ENCODE data around the gene CNBD2. TPM values are rescaled to one million over a fixed set of nuclear protein-coding genes. Genes with fewer than 3 reads are reported as not detected.

The CNBD2 gene
- total RNA-seq, 2 donors from 2014 or later: 1.0 to 4.0 TPM

DNA sequence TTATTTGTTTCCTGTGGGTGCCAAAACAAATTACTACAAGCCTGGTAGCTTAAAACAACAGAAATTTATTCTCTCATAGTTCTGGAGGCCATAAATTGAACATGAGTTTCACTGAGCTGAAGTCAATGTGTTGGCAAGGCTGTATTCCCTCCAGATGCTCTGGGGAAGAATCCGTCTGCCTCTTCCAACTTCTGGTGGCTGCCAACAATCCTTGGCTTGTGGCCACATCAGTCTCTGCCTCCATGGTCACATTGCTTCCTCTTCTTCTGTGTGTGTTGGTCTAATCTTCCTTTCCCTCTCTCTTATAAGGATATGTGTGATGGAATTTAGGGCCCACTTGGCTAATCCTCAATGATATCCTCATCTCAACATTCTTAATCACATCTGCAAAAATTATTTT lies 93.4 kb downstream of the CNBD2 start:
- DNase-seq (ENCODE audit: low spot score): no peak
- TF ChIP-seq CTCF (IDR thresholded peaks at IDR 0.05): no peak
- peaks cover 0 to 20% of the 10 kb centered on the region in 2 donors for H3K4me1 ChIP-seq
- H3K27me3 ChIP-seq: no peaks in the 10 kb centered on the region
- no peak overlapping the region for H3K27ac ChIP-seq
- H3K9me3 ChIP-seq: no peaks in the 10 kb centered on the region
- H3K36me3 ChIP-seq: no peaks in the 10 kb centered on the region
- no peak overlapping the region for H3K4me3 ChIP-seq

DNA sequence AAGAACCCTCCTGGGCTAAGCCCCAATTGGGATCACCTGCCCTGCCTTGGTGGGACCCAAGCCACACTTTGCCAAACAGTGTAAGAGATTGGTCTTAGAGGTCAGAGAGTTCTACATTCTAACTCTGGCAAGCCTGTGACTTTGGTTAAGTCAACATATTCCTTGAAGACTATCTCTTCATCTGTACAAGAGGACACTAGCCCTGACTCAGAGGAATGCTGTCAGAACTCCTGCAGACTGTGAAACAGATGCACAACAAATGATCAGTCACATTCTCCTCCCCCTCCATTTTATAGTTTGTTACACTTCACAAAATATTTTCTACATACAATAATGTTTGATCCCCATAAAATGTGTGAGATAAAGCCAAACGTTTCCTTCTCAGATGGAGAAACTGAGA lies 94.4 kb downstream of the CNBD2 start:
- H3K27me3 ChIP-seq: no peaks in the 10 kb centered on the region
- H3K36me3 ChIP-seq: no peaks in the 10 kb centered on the region
- no peaks in the 10 kb centered on the region for H3K9me3 ChIP-seq
- H3K27ac ChIP-seq: no peak overlapping the region
- TF ChIP-seq CTCF (IDR thresholded peaks at IDR 0.05): no peak
- no peak overlapping the region for H3K4me3 ChIP-seq
- H3K4me1 ChIP-seq: peaks cover 0 to 20% of the 10 kb centered on the region in 2 donors
- DNase-seq (ENCODE audit: low spot score): no peak

GRCh38 chr20:36063916-36064657 lies 95.7 kb downstream of the CNBD2 start:
- Histone ChIP-seq H3K4me3 (peak overlapping the region; percentile 61 to 71), H3K9me3 (no peaks in the 10 kb centered on the region), H3K27me3 (no peaks in the 10 kb centered on the region), H3K36me3 (no peaks in the 10 kb centered on the region), H3K4me1 (peaks cover 0 to 20% of the 10 kb centered on the region in 2 donors), H3K27ac (peak overlapping the region; percentile 82 to 89)
- DNase-seq (ENCODE audit: low spot score): no peak
- no peak for TF ChIP-seq CTCF (IDR thresholded peaks at IDR 0.05)

GRCh38 chr20:36064658-36065426 lies 96.5 kb downstream of the CNBD2 start:
- Histone ChIP-seq H3K4me1 (peaks cover 0 to 20% of the 10 kb centered on the region in 2 donors), H3K27me3 (no peaks in the 10 kb centered on the region), H3K36me3 (no peaks in the 10 kb centered on the region), H3K27ac (peak overlapping the region; percentile 82 to 89), H3K9me3 (no peaks in the 10 kb centered on the region), H3K4me3 (peak overlapping the region; percentile 61 to 71)
- peak; percentile 93 for DNase-seq (ENCODE audit: low spot score)
- TF ChIP-seq CTCF (IDR thresholded peaks at IDR 0.05): no peak

DNA sequence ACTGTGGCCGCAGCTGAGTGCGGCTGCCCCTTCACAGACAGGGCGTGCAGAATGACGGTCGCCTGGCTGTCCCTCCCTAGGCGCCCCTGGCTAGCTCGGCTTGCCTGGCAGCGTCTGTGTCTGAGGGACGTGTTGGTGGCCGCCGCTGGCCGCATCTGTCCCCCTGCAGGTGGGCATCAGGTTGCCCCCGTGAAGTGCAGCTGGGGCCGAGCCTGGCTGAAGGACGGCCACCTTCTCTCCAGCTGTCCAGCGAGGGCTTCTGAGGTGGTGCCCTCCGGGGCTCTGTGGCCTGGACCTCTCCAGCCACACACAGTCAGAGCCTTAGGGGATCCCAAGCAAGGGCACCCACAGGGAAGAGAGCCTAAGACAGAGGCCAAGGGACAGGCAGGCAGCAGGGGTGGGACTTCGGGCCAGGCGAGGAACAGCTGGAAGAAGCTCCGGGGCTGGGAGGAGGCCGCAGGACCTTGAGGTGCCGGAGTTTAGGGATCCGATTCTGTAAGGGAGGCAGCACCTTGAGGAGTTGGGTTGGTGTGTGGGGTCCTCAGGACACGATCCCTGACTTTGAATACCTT lies 97.1 kb downstream of the CNBD2 start:
- TF ChIP-seq CTCF (IDR thresholded peaks at IDR 0.05): no peak
- no peaks in the 10 kb centered on the region for H3K36me3 ChIP-seq
- DNase-seq (ENCODE audit: low spot score): no peak
- no peaks in the 10 kb centered on the region for H3K27me3 ChIP-seq
- no peaks in the 10 kb centered on the region for H3K9me3 ChIP-seq
- peak overlapping the region; percentile 61 to 71 for H3K4me3 ChIP-seq
- peaks cover 0 to 20% of the 10 kb centered on the region in 2 donors for H3K4me1 ChIP-seq
- H3K27ac ChIP-seq: peak overlapping the region; percentile 82 to 89
